ENCODE measurements around the gene ARPIN. TPM values are rescaled to one million over a fixed set of nuclear protein-coding genes. Genes with fewer than 3 reads are reported as not detected.
A peak's percentile ranks its signal among the peaks of the same experiment; 100 is the strongest.
"Not testable (repeated sequence)": the region's sequence is repeated elsewhere in the genome, so short reads cannot be mapped to it uniquely, and the experiment has no call there.

ARPIN gene
- total RNA-seq, 1 donor from 2014 or later, result 10.5 TPM

DNA sequence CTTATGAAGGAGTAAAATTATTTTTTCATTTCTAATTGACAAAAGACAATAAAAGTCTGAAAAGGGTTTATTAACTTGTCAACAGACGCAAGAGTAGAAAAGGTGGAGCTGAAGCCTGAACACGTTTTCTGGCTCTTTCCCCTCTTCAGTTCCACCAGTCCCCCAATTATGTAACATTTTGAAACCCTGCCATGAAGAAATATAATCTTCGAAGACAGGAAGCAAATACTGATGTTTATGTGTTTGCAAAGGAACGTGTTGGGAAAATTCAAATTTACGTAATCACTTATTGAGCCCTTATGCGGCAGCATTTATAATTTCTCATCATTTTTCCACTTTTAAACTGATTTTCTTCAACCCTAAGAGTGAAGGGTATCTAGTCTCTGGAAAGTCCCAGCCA is 19.7 kb downstream of the ARPIN start:
- no peak for TF ChIP-seq CTCF (IDR thresholded peaks at IDR 0.05; ENCODE audit: insufficient read depth, low read length, poor library complexity, severe bottlenecking)
- Histone ChIP-seq H3K36me3 (ENCODE audit: control insufficient read depth, insufficient read depth, low read length) (peaks cover 1% of the 10 kb centered on the region), H3K27me3 (ENCODE audit: control insufficient read depth, insufficient read depth, low read length) (no peaks in the 10 kb centered on the region), H3K4me3 (ENCODE audit: low read depth, low read length) (peak overlapping the region; percentile 97)
- no peak for DNase-seq (ENCODE audit: low read depth)

GRCh38 chr15:89888214-89888804 is 24.4 kb downstream of the ARPIN start:
- H3K36me3 ChIP-seq (ENCODE audit: control insufficient read depth, insufficient read depth, low read length), result peaks cover 1% of the 10 kb centered on the region
- no peak for DNase-seq (ENCODE audit: low read depth)

GRCh38 chr15:89885611-89886010 is 27.1 kb downstream of the ARPIN start:
- no peak for TF ChIP-seq CTCF (IDR thresholded peaks at IDR 0.05; ENCODE audit: insufficient read depth, low read length, poor library complexity, severe bottlenecking)
- peaks cover 1% of the 10 kb centered on the region for H3K36me3 ChIP-seq (ENCODE audit: control insufficient read depth, insufficient read depth, low read length)
- DNase-seq (ENCODE audit: low read depth), result no peak
- H3K27me3 ChIP-seq (ENCODE audit: control insufficient read depth, insufficient read depth, low read length), result no peaks in the 10 kb centered on the region
- H3K4me3 ChIP-seq (ENCODE audit: low read depth, low read length), result no peak overlapping the region

More at GRCh38 chr15:89888214-89888804, 24.4 kb downstream of the ARPIN start:
- Histone ChIP-seq H3K4me3 (ENCODE audit: low read depth, low read length) (no peak overlapping the region), H3K27me3 (ENCODE audit: control insufficient read depth, insufficient read depth, low read length) (no peaks in the 10 kb centered on the region)
- TF ChIP-seq CTCF (IDR thresholded peaks at IDR 0.05; ENCODE audit: insufficient read depth, low read length, poor library complexity, severe bottlenecking), result peak; percentile 38

- not testable (repeated sequence) for DNase-seq (ENCODE audit: low read depth); H3K36me3 ChIP-seq (ENCODE audit: control insufficient read depth, insufficient read depth, low read length); H3K4me3 ChIP-seq (ENCODE audit: low read depth, low read length); H3K27me3 ChIP-seq (ENCODE audit: control insufficient read depth, insufficient read depth, low read length)
Measured at GRCh38 chr15:89885179-89885578, 27.6 kb downstream of the ARPIN start.

GRCh38 chr15:89883518-89883917 is 29.2 kb downstream of the ARPIN start:
- peaks cover 1% of the 10 kb centered on the region for H3K36me3 ChIP-seq (ENCODE audit: control insufficient read depth, insufficient read depth, low read length)
- no peak for TF ChIP-seq CTCF (IDR thresholded peaks at IDR 0.05; ENCODE audit: insufficient read depth, low read length, poor library complexity, severe bottlenecking)

GRCh38 chr15:89880727-89881126 is 32.0 kb downstream of the ARPIN start:
- TF ChIP-seq CTCF (IDR thresholded peaks at IDR 0.05; ENCODE audit: insufficient read depth, low read length, poor library complexity, severe bottlenecking), result no peak
- Histone ChIP-seq H3K27me3 (ENCODE audit: control insufficient read depth, insufficient read depth, low read length) (no peaks in the 10 kb centered on the region), H3K4me3 (ENCODE audit: low read depth, low read length) (no peak overlapping the region), H3K36me3 (ENCODE audit: control insufficient read depth, insufficient read depth, low read length) (no peaks in the 10 kb centered on the region)
- no peak for DNase-seq (ENCODE audit: low read depth)

More at GRCh38 chr15:89883518-89883917, 29.2 kb downstream of the ARPIN start:
- H3K27me3 ChIP-seq (ENCODE audit: control insufficient read depth, insufficient read depth, low read length), result no peaks in the 10 kb centered on the region
- H3K4me3 ChIP-seq (ENCODE audit: low read depth, low read length), result no peak overlapping the region
- no peak for DNase-seq (ENCODE audit: low read depth)
